Daoy (cell line): ENCODE data around the gene PROKR1. TPM values are rescaled to one million over a fixed set of nuclear protein-coding genes. Genes with fewer than 3 reads are reported as not detected.

ENCODE experiments used
- DNase-seq: peaks from one replicate; pipeline ENCODE4 v3.0.0-alpha.2; 2015; ENCODE audit warnings: low read depth
- total RNA-seq: library from RNA; depleted of rRNA; stranded (reverse); fragments of >200 nt; shearing (Covaris generic); gene quantifications from 2 replicates; pipeline ENCODE4 v1.2.3, GENCODE V29; 2014; rRNA removed

The PROKR1 gene
- total RNA-seq, 1 experiment from 2014 or later = 0.06 TPM

- no peak for DNase-seq
Measured at GRCh38 chr2:68698567-68699377, 55.4 kb downstream of the PROKR1 start.

DNA sequence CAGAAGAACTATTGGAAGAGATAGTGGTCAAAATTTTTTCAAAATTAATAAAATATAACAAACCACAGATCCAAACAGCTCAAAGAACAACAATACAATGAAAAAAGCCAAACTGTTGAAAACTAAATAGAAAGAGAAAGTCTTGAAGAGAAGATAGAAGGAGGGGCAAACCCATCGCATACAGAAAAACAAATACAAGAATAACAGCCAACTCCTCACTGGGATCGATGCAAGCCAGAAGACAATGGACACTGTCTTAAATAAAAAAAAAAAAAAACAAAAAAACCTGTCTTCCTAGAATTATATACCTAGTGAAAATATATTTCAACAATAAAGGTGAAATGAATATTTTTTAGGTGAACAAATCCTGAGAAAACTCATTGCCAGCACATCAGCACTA lies 57.2 kb downstream of the PROKR1 start:
- DNase-seq = no peak

DNA sequence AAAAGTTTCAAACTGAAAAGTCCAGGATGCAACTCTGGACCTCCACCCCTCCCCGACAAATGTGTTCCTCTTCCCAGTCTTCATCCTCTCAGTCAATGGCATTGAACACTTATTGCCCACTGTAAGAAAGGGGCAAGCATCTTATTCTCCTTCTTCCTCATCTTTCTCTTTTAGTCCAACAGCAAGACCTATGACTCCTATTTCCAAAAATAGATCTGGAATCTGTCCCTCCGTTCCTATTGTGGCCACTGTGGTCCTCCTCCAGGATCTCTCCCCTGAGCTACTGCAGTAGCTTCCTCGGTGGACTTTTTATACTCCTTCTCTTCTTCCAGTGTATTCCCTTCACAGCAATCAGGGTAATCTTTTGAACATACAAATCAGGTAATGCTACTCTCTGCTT lies 63.3 kb downstream of the PROKR1 start:
- no peak for DNase-seq

Other genes starting within 250 kb of the PROKR1 start
- gene FBXO48, start 176.3 kb upstream of the PROKR1 start, total RNA-seq = 0.80 and 1.0 TPM in 2 replicates
- 1.4 and 3.0 TPM in 2 replicates for gene APLF, start 176.0 kb upstream of the PROKR1 start, total RNA-seq
- 0.51 and 1.7 TPM in 2 replicates for gene ARHGAP25, start 91.2 kb downstream of the PROKR1 start, total RNA-seq
- not detected in 2 replicates for gene BMP10, start 227.8 kb downstream of the PROKR1 start, total RNA-seq